WTC11 (cell line): ENCODE measurements around the gene CCDC182. TPM values are rescaled to one million over a fixed set of nuclear protein-coding genes. Genes with fewer than 3 reads are reported as not detected.

Experiments used
- ATAC-seq: fragments of 200-7000 bp; cut with Tn5 transposase; 2 replicates; pipeline ENCODE4 v1.10.0; 2021; ENCODE audit warnings: mild to moderate bottlenecking, moderate library complexity
- CTCF ChIA-PET: fragments of 300-600 bp; sonication (Branson Sonifier 250); formaldehyde crosslinking; loops from one replicate; lab custom pipeline; 2021; ENCODE audit warnings: antibody characterized with exemption; lab: Charles Lee
- POLR2A ChIA-PET: fragments of 350-600 bp; sonication (Branson Sonifier 250); formaldehyde crosslinking; loops from one replicate; lab custom pipeline; 2021; ENCODE audit warnings: antibody characterized with exemption; lab: Charles Lee
- DNase-seq: peaks from one replicate; pipeline ENCODE4 v3.0.0; 2021; ENCODE audit warnings: low spot score
- H3K27ac Mint-ChIP-seq: 2 replicates; pipeline ENCODE4 v1.8.0; 2021; ENCODE audit warnings: mixed read lengths
- H3K27me3 Mint-ChIP-seq: 2 replicates; pipeline ENCODE4 v1.8.0; 2021; ENCODE audit warnings: low read depth, mild to moderate bottlenecking, moderate library complexity, mixed read lengths
- H3K36me3 Mint-ChIP-seq: 2 replicates; pipeline ENCODE4 v1.8.0; 2021; ENCODE audit warnings: mixed read lengths
- H3K4me1 Mint-ChIP-seq: 2 replicates; pipeline ENCODE4 v1.8.0; 2022; ENCODE audit warnings: mixed read lengths
- H3K4me3 Mint-ChIP-seq: 2 replicates; pipeline ENCODE4 v1.8.0; 2021; ENCODE audit warnings: mild to moderate bottlenecking, moderate library complexity, mixed read lengths
- H3K9me3 Mint-ChIP-seq: 2 replicates; pipeline ENCODE4 v1.8.0; 2021; ENCODE audit warnings: mixed read lengths
- ATF1 ChIP-seq: sonication (generic); formaldehyde crosslinking; IDR thresholded peaks from 2 replicates; pipeline ENCODE4 v1.8.1; 2023; ENCODE audit warnings: mild to moderate bottlenecking, moderate library complexity, missing genetic modification reagents
- ATF3 ChIP-seq: sonication (generic); formaldehyde crosslinking; conservative IDR thresholded peaks from 2 replicates; pipeline ENCODE4 v1.8.1; 2022; ENCODE audit warnings: mild to moderate bottlenecking, missing genetic modification reagents
- ATF6 ChIP-seq: sonication (generic); formaldehyde crosslinking; IDR thresholded peaks from 2 replicates; pipeline ENCODE4 v1.8.1; 2023; ENCODE audit warnings: mild to moderate bottlenecking, missing genetic modification reagents
- E2F4 ChIP-seq: sonication (generic); formaldehyde crosslinking; IDR thresholded peaks from 2 replicates; pipeline ENCODE4 v1.8.1; 2022; ENCODE audit warnings: low read depth, mild to moderate bottlenecking, moderate library complexity, missing genetic modification reagents, borderline replicate concordance
- ERG ChIP-seq: fragments of 250-450 bp; sonication (Bioruptor Pico); IDR thresholded peaks from 2 replicates; pipeline ENCODE4 v1.8.0; 2021; ENCODE audit warnings: mild to moderate bottlenecking
- FOXP1 ChIP-seq: sonication (generic); formaldehyde crosslinking; IDR thresholded peaks from 2 replicates; pipeline ENCODE4 v1.8.0; 2022; ENCODE audit warnings: missing genetic modification reagents, mild to moderate bottlenecking, moderate library complexity, borderline replicate concordance
- HMGA2 ChIP-seq: fragments of 250-450 bp; sonication (Bioruptor Pico); IDR thresholded peaks from 2 replicates; pipeline ENCODE4 v1.4.0; 2021; ENCODE audit warnings: mild to moderate bottlenecking, moderate library complexity
- KAT7 ChIP-seq: sonication (generic); formaldehyde crosslinking; IDR thresholded peaks from 2 replicates; pipeline ENCODE4 v1.8.1; 2023; ENCODE audit warnings: missing genetic modification reagents, mild to moderate bottlenecking, borderline replicate concordance
- SMAD3 ChIP-seq: sonication (generic); formaldehyde crosslinking; IDR thresholded peaks from 2 replicates; pipeline ENCODE4 v1.8.0; 2022; ENCODE audit warnings: missing genetic modification reagents, mild to moderate bottlenecking, borderline replicate concordance
- SMAD4 ChIP-seq: sonication (generic); formaldehyde crosslinking; IDR thresholded peaks from 2 replicates; pipeline ENCODE4 v1.8.0; 2022; ENCODE audit warnings: mild to moderate bottlenecking, missing genetic modification reagents
- SOX15 ChIP-seq: fragments of 250-450 bp; sonication (Bioruptor Pico); IDR thresholded peaks from 2 replicates; pipeline ENCODE4 v1.9.0; 2021; ENCODE audit warnings: mild to moderate bottlenecking
- STAT6 ChIP-seq: sonication (generic); formaldehyde crosslinking; conservative IDR thresholded peaks from 2 replicates; pipeline ENCODE4 v1.8.1; 2023; ENCODE audit warnings: mild to moderate bottlenecking, low read depth, missing genetic modification reagents, moderate library complexity
- TP53 ChIP-seq: sonication (generic); formaldehyde crosslinking; IDR thresholded peaks from 2 replicates; pipeline ENCODE4 v1.8.1; 2023; ENCODE audit warnings: mild to moderate bottlenecking, missing genetic modification reagents
- ZMAT4 ChIP-seq: fragments of 250-450 bp; sonication (Bioruptor Pico); IDR thresholded peaks from 2 replicates; pipeline ENCODE4 v1.9.0; 2021; ENCODE audit warnings: mild to moderate bottlenecking
- ZNF219 ChIP-seq: sonication (generic); formaldehyde crosslinking; IDR thresholded peaks from 2 replicates; pipeline ENCODE4 v1.8.0; 2023; ENCODE audit warnings: missing genetic modification reagents, mild to moderate bottlenecking, borderline replicate concordance
- ZNF232 ChIP-seq: sonication (generic); formaldehyde crosslinking; IDR thresholded peaks from 2 replicates; pipeline ENCODE4 v1.8.0; 2022; ENCODE audit warnings: mild to moderate bottlenecking, missing genetic modification reagents
- ZNF281 ChIP-seq: sonication (generic); formaldehyde crosslinking; IDR thresholded peaks from 2 replicates; pipeline ENCODE4 v1.8.0; 2023; ENCODE audit warnings: mild to moderate bottlenecking, missing genetic modification reagents
- ZNF396 ChIP-seq: fragments of 250-450 bp; sonication (Bioruptor Pico); IDR thresholded peaks from 2 replicates; pipeline ENCODE4 v1.8.0; 2021; ENCODE audit warnings: mild to moderate bottlenecking, moderate library complexity, borderline replicate concordance
- ZNF512 ChIP-seq: sonication (generic); formaldehyde crosslinking; IDR thresholded peaks from 2 replicates; pipeline ENCODE4 v1.8.1; 2022; ENCODE audit warnings: missing genetic modification reagents, borderline replicate concordance
- total RNA-seq: library from RNA; stranded (reverse); gene quantifications from 3 replicates; pipeline ENCODE4 v1.2.3, GENCODE V29; 2021

Gene CCDC182
- total RNA-seq, 1 experiment from 2014 or later: not detected

GRCh38 chr17:57750109-57750871, 5.2 kb upstream of the CCDC182 start:
- TF ChIP-seq TP53 (CRISPR knock-in tag) (no peak), SMAD3 (CRISPR knock-in tag) (no peak), ZNF281 (CRISPR knock-in tag) (no peak), ZNF512 (CRISPR knock-in tag) (no peak), HMGA2 (no peak), KAT7 (CRISPR knock-in tag) (no peak), ZNF232 (no peak), ZNF219 (CRISPR knock-in tag) (no peak), SOX15 (CRISPR knock-in tag) (no peak), ERG (CRISPR knock-in tag) (no peak), ATF6 (CRISPR knock-in tag) (no peak), ZNF396 (no peak), ATF3 (CRISPR knock-in tag) (no peak), ZMAT4 (CRISPR knock-in tag) (no peak), ATF1 (CRISPR knock-in tag) (no peak), STAT6 (no peak), FOXP1 (CRISPR knock-in tag) (no peak), SMAD4 (CRISPR knock-in tag) (no peak), E2F4 (CRISPR knock-in tag) (no peak)
- ATAC-seq (peak; percentile 24; the same call in 1 of the 2 replicates), DNase-seq (no peak)
- CTCF ChIA-PET: interaction anchor here (0.8 to 1.2 kb wide), 4 partner anchors 33 to 507 kb away, joined by 3 to 6 read pairs (median 4); no protein-coding TSS in a partner anchor
- Mint-ChIP-seq H3K27me3 (no peaks in the 10 kb centered on the region; the same call in 1 of the 2 replicates), H3K27ac (no peak overlapping the region), H3K9me3 (no peaks in the 10 kb centered on the region), H3K36me3 (no peaks in the 10 kb centered on the region), H3K4me3 (no peak overlapping the region), H3K4me1 (peaks cover 4% of the 10 kb centered on the region)
- POLR2A ChIA-PET: interaction anchor here (0.6 kb wide), 1 partner anchor 17 kb away, joined by 3 read pairs; no protein-coding TSS in a partner anchor
